WERI-Rb-1 (cell line): ENCODE results near the gene NAPG.

ENCODE experiments used
- DNase-seq: peaks from one replicate; pipeline ENCODE4 v3.0.0-alpha.2; 2020
- H3K27ac ChIP-seq: fragments of 250-450 bp; sonication (Bioruptor Pico); 2 replicates; pipeline ENCODE4 v1.5.1; 2020; ENCODE audit warnings: mild to moderate bottlenecking, moderate library complexity
- H3K27me3 ChIP-seq: fragments of 250-450 bp; sonication (Bioruptor Pico); 2 replicates; pipeline ENCODE4 v1.5.1; 2021; ENCODE audit warnings: mild to moderate bottlenecking, low read depth, moderate library complexity; ENCODE audit not compliant: insufficient read depth, severe bottlenecking
- H3K36me3 ChIP-seq: fragments of 250-450 bp; sonication (Bioruptor Pico); 2 replicates; pipeline ENCODE4 v1.5.1; 2020; ENCODE audit warnings: mild to moderate bottlenecking, moderate library complexity
- H3K4me3 ChIP-seq: 2 replicates; pipeline ENCODE4 v1.5.1; 2011; ENCODE audit warnings: low read depth, mild to moderate bottlenecking, control low read depth, low read length
- H3K9me3 ChIP-seq: fragments of 250-450 bp; sonication (Bioruptor Pico); 2 replicates; pipeline ENCODE4 v1.5.1; 2021; ENCODE audit warnings: mild to moderate bottlenecking, moderate library complexity; ENCODE audit not compliant: severe bottlenecking
- TF ChIP-seq, protein P1 (sequence below): IDR thresholded peaks from 2 replicates; pipeline ENCODE4 v1.5.1; 2011; ENCODE audit warnings: low read depth, mild to moderate bottlenecking, control low read depth, inconsistent platforms, low read length

The NAPG gene

DNA sequence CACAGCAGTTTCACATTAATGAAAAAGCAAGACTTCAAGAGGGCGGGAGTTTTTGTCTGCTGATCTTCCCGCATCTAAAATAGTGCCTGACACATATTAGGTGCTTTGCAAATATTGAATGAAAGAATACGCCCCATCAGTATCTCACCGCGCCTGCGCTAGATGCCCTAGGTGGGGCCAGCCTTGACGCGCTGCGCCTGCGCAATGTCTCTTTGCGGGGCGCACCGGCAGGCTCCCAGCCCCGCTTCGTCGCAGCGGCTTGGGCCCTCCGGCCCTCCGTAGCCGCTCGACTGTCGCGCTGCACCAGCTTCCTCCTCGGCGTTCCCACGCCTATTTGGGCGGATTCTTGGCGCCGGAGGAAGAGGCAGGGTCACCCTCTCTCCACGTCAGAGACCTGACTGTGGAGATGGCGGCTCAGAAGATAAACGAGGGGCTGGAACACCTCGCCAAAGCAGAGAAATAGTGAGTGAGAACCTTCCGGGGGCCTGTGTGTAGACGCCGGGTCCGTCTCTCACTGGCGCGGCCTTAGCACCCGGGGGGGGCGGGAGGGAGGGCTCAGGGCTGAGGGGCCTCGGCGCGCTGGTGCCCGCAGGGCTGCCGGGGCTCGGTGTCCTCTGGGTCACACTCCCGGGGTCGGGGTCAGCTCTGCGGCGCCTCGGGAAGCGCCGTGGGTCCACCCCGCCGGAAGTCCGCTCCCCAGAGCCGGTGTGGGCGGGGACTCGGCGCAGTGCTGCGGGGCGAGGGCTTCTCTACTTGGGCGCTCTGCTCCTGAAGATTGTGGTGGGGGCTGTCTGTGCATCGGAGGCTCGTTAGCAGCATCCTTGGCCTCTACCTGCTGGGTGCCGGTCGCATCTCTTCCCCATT is at the start of gene NAPG:
Gene NAPG (plus strand): TSS at position 331 of the 864 bp plus-strand sequence. CDS start 76 bp downstream, at position 407.
- H3K4me3 ChIP-seq, result peak within 1 kb of the TSS; percentile 76
- H3K36me3 ChIP-seq, result no peaks in the 10 kb centered on the region
- TF ChIP-seq, protein P1, sequence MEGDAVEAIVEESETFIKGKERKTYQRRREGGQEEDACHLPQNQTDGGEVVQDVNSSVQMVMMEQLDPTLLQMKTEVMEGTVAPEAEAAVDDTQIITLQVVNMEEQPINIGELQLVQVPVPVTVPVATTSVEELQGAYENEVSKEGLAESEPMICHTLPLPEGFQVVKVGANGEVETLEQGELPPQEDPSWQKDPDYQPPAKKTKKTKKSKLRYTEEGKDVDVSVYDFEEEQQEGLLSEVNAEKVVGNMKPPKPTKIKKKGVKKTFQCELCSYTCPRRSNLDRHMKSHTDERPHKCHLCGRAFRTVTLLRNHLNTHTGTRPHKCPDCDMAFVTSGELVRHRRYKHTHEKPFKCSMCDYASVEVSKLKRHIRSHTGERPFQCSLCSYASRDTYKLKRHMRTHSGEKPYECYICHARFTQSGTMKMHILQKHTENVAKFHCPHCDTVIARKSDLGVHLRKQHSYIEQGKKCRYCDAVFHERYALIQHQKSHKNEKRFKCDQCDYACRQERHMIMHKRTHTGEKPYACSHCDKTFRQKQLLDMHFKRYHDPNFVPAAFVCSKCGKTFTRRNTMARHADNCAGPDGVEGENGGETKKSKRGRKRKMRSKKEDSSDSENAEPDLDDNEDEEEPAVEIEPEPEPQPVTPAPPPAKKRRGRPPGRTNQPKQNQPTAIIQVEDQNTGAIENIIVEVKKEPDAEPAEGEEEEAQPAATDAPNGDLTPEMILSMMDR, result no peak
- H3K27me3 ChIP-seq, result no peaks in the 10 kb centered on the region
- H3K27ac ChIP-seq, result peak within 1 kb of the TSS; percentile 72
- DNase-seq, result peak; percentile 90
- H3K9me3 ChIP-seq, result no peaks in the 10 kb centered on the region

GRCh38 chr18:10476338-10476791 is 49.5 kb upstream of the NAPG start:
- H3K27me3 ChIP-seq, result no peaks in the 10 kb centered on the region
- TF ChIP-seq, protein P1, result no peak
- H3K36me3 ChIP-seq, result peaks cover 5% of the 10 kb centered on the region; the same call in 1 of the 2 replicates
- no peak for DNase-seq
- no peaks in the 10 kb centered on the region for H3K9me3 ChIP-seq
- no peak overlapping the region for H3K4me3 ChIP-seq
- no peak overlapping the region for H3K27ac ChIP-seq

DNA sequence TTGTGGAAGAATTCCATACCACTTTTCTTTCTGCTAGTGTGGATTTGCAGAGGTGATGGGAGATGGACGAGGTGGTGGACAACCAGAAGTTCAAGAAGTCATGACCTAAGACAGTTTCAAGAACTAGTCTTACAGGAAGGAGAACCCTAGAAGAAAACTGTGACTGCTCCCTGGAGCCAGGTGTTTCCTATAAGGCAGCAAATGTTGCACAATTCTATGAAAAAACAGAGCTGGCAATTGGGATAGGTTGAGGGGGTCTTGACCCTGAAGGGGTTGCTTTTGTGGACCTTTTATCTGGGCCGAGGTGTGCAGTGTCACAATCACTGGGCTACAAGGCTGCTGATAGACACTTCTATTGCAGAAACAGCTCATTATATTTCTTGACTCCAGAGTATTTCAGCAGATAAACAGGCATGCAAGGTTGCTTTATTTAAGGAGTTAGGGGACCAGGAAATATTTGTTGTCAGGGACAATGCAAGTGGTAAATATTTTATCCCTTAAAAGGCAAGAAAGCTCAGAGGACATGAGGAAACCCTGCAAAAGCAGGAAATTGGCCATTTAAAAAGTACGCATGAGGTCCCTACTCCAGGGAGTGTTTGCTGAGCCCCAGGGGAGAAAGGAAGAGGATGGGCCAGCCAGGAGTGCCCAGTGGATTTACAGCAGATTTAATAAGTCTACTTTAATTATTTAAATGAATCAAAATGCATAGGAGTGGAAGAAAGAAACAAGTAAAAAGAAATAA is 48.5 kb upstream of the NAPG start:
- H3K27me3 ChIP-seq, result no peaks in the 10 kb centered on the region
- H3K27ac ChIP-seq, result no peak overlapping the region
- H3K4me3 ChIP-seq, result no peak overlapping the region
- no peak for DNase-seq
- TF ChIP-seq, protein P1, result no peak
- no peaks in the 10 kb centered on the region for H3K36me3 ChIP-seq
- no peaks in the 10 kb centered on the region for H3K9me3 ChIP-seq

GRCh38 chr18:10477863-10478260 is 48.0 kb upstream of the NAPG start:
- TF ChIP-seq, protein P1, result no peak
- no peaks in the 10 kb centered on the region for H3K9me3 ChIP-seq
- no peaks in the 10 kb centered on the region for H3K36me3 ChIP-seq
- H3K4me3 ChIP-seq, result no peak overlapping the region
- H3K27me3 ChIP-seq, result no peaks in the 10 kb centered on the region
- no peak overlapping the region for H3K27ac ChIP-seq
- no peak for DNase-seq

DNA sequence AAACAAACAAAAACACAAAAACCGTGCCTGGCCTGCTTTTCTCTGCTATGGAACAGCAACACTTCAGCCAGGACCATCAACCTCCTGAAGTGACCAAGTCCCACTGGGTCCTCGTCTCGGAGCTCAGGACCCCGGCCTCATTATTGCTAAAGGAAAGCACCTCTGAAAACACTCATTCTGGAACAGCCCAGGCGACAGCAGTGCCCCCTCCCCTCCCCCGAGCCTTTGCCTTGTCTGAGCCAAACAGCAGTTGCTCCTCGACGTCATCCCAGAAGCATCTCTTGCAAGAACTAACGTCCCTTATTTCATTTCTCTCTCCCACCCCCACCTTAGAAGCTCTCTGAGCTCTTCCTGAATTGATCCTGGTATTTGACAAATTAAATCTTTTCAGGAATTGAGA is 44.0 kb upstream of the NAPG start:
- no peaks in the 10 kb centered on the region for H3K27me3 ChIP-seq
- no peak for DNase-seq
- peaks cover 5% of the 10 kb centered on the region; the same call in 1 of the 2 replicates for H3K36me3 ChIP-seq
- TF ChIP-seq, protein P1, result no peak
- no peak overlapping the region for H3K4me3 ChIP-seq
- no peak overlapping the region for H3K27ac ChIP-seq
- no peaks in the 10 kb centered on the region for H3K9me3 ChIP-seq
